ENCODE measurements around the gene SULT1C2. TPM values are rescaled to one million over a fixed set of nuclear protein-coding genes. Genes with fewer than 3 reads are reported as not detected.

SULT1C2 gene
- total and polyA plus RNA-seq, 4 donors, result 0.07 to 8.9 (median 0.62) TPM

GRCh38 chr2:108320326-108320922 is 31.7 kb downstream of the SULT1C2 start:
- Histone ChIP-seq H3K27ac (ENCODE audit: low read depth in 1 of 2, low read length in 2 of 2) (no peak overlapping the region), H3K27me3 (ENCODE audit: control insufficient read depth in 4 of 4, insufficient read depth in 4 of 4, low read length in 3 of 4) (no peaks in the 10 kb centered on the region), H3K36me3 (ENCODE audit: control insufficient read depth in 4 of 4, insufficient read depth in 3 of 4, low read depth in 1 of 4, low read length in 3 of 4) (no peaks in the 10 kb centered on the region), H3K9me3 (ENCODE audit: control insufficient read depth in 4 of 4, low read length in 3 of 4) (no peaks in the 10 kb centered on the region), H3K9ac (ENCODE audit: low read depth in 1 of 2, low read length in 2 of 2) (no peak overlapping the region), H3K4me1 (ENCODE audit: control insufficient read depth in 4 of 4, insufficient read depth in 4 of 4, low read length in 3 of 4) (no peaks in the 10 kb centered on the region), H3K4me3 (ENCODE audit: low read depth in 1 of 3, low read length in 3 of 3) (no peak overlapping the region)
- no peak for TF ChIP-seq HNF4G (IDR thresholded peaks at IDR 0.05)
- TF ChIP-seq HNF4A (conservative IDR thresholded peaks at IDR 0.05), result no peak
- no peak for TF ChIP-seq FOXA2 (IDR thresholded peaks at IDR 0.05)
- no peak for TF ChIP-seq RXRA (IDR thresholded peaks at IDR 0.05)
- no peak for TF ChIP-seq NR2F2 (IDR thresholded peaks at IDR 0.05)
- no peak for TF ChIP-seq FOXA1 (IDR thresholded peaks at IDR 0.05)
- no peak for TF ChIP-seq YY1 (IDR thresholded peaks at IDR 0.05)
- TF ChIP-seq RAD21 (IDR thresholded peaks at IDR 0.05), result no peak
- TF ChIP-seq JUND (IDR thresholded peaks at IDR 0.05), result no peak
- TF ChIP-seq MAX (IDR thresholded peaks at IDR 0.05), result no peak
- no peak for TF ChIP-seq REST (IDR thresholded peaks at IDR 0.05)
- no peak for TF ChIP-seq GABPA (IDR thresholded peaks at IDR 0.05 in 1 of 2, conservative IDR thresholded peaks at IDR 0.05 in 1 of 2)
- no peak for TF ChIP-seq ZBTB33 (IDR thresholded peaks at IDR 0.05)
- no peak for TF ChIP-seq TAF1 (conservative IDR thresholded peaks at IDR 0.05)
- no peak for TF ChIP-seq SP1 (IDR thresholded peaks at IDR 0.05)
- TF ChIP-seq CTCF (IDR thresholded peaks at IDR 0.05; ENCODE audit: low read depth, low read length, missing input control), result no peak
- 88% methylated on average over 6 of the region's 6 CpGs for WGBS
- no peak for DNase-seq (ENCODE audit: low spot score)

GRCh38 chr2:108323619-108324018 is 34.9 kb downstream of the SULT1C2 start:
- WGBS, result 86% methylated on average over 5 of the region's 5 CpGs
- TF ChIP-seq MAX (IDR thresholded peaks at IDR 0.05) (no peak), HNF4A (conservative IDR thresholded peaks at IDR 0.05) (no peak), SP1 (IDR thresholded peaks at IDR 0.05) (no peak), ZBTB33 (IDR thresholded peaks at IDR 0.05) (no peak), EGR1 (IDR thresholded peaks at IDR 0.05; ENCODE audit: low read depth in 2 of 2) (no peak), NR2F2 (IDR thresholded peaks at IDR 0.05) (no peak), ATF3 (IDR thresholded peaks at IDR 0.05) (no peak), RXRA (IDR thresholded peaks at IDR 0.05) (no peak), TAF1 (conservative IDR thresholded peaks at IDR 0.05) (no peak), JUND (IDR thresholded peaks at IDR 0.05) (no peak), FOXA1 (IDR thresholded peaks at IDR 0.05) (no peak), RAD21 (IDR thresholded peaks at IDR 0.05) (no peak), HNF4G (IDR thresholded peaks at IDR 0.05) (no peak)
- H3K4me3 ChIP-seq (ENCODE audit: low read depth in 1 of 3, low read length in 3 of 3), result no peak overlapping the region

More at GRCh38 chr2:108323619-108324018, 34.9 kb downstream of the SULT1C2 start:
- Histone ChIP-seq H3K27me3 (ENCODE audit: control insufficient read depth in 4 of 4, insufficient read depth in 4 of 4, low read length in 3 of 4) (no peaks in the 10 kb centered on the region), H3K27ac (ENCODE audit: low read depth in 1 of 2, low read length in 2 of 2) (no peak overlapping the region), H3K36me3 (ENCODE audit: control insufficient read depth in 4 of 4, insufficient read depth in 3 of 4, low read depth in 1 of 4, low read length in 3 of 4) (no peaks in the 10 kb centered on the region), H3K4me1 (ENCODE audit: control insufficient read depth in 4 of 4, insufficient read depth in 4 of 4, low read length in 3 of 4) (no peaks in the 10 kb centered on the region), H3K9ac (ENCODE audit: low read depth in 1 of 2, low read length in 2 of 2) (no peak overlapping the region), H3K9me3 (ENCODE audit: control insufficient read depth in 4 of 4, low read length in 3 of 4) (no peaks in the 10 kb centered on the region)
- no peak for DNase-seq (ENCODE audit: low spot score)
